Mucosa of descending colon (tissue), 3 donors: ENCODE results near the gene SYTL3. TPM values are rescaled to one million over a fixed set of nuclear protein-coding genes. Genes with fewer than 3 reads are reported as not detected.

Source experiments
- ATAC-seq: fragments of 200-7000 bp; cut with Tn5 transposase; one replicate; pipeline ENCODE4 v1.9.1; 2020; ENCODE audit warnings: mild to moderate bottlenecking, moderate library complexity
- DNase-seq, 3 donors: peaks; one replicate each; pipeline ENCODE4 v3.0.0-alpha.2; 2020
- H3K36me3 ChIP-seq: fragments of 200-600 bp; one replicate; pipeline ENCODE4 v1.8.0; 2021; ENCODE audit warnings: low read depth, mild to moderate bottlenecking
- H3K4me1 ChIP-seq: fragments of 200-600 bp; one replicate; pipeline ENCODE4 v1.8.0; 2021; ENCODE audit warnings: low read depth, mild to moderate bottlenecking
- H3K4me3 ChIP-seq: fragments of 200-600 bp; one replicate; pipeline ENCODE4 v1.8.0; 2021; ENCODE audit warnings: mild to moderate bottlenecking
- H3K9me3 ChIP-seq: fragments of 200-600 bp; one replicate; pipeline ENCODE4 v1.8.0; 2021; ENCODE audit warnings: mild to moderate bottlenecking
- intact Hi-C, 2 donors: fragments of 100-400 bp; cut with DNase I in 1 of 2; cut with micrococcal nuclease in 1 of 2; formaldehyde crosslinking; loops; one replicate each; pipeline versions ENCODE4 v1.11.0 to v1.11.1; 2022; cut with DNase I, micrococcal nuclease
- total RNA-seq, 3 donors: library from RNA; stranded (reverse); fragmentation: NEBNext Ultra II Directional in 2 of 3; extraction: Animal tissue kit (Norgen Biotek cat#: 25700) in 2 of 3; gene quantifications; one replicate each; pipeline versions ENCODE4 v1.2.1 to v1.2.4, GENCODE V29; 2021 to 2023
- TF ChIP-seq, protein P1 (sequence below): fragments of 200-600 bp; IDR thresholded peaks from one replicate; pipeline ENCODE4 v1.8.0; 2022; ENCODE audit warnings: antibody characterized with exemption, mild to moderate bottlenecking
- donor health status: DM: no; HTN: no; CAD: no; lungs with moderate emphysema.
- donor health status: DM: no; HTN: no; CAD: no.
- donor health status: DM: no; HTN: yes; CAD: no.

Gene SYTL3
- total RNA-seq, 3 donors from 2014 or later, result 2.8 to 4.7 (median 4.4) TPM

GRCh38 chr6:158770533-158771330, 120.9 kb downstream of the SYTL3 start:
- intact Hi-C loops, result no loop called here
- peaks cover 13% of the 10 kb centered on the region for H3K36me3 ChIP-seq
- no peak for ATAC-seq

GRCh38 chr6:158771399-158772152, 121.7 kb downstream of the SYTL3 start:
- peaks cover 31% of the 10 kb centered on the region for H3K4me1 ChIP-seq
- no peaks in the 10 kb centered on the region for H3K9me3 ChIP-seq
- intact Hi-C loops, result no loop called here
- ATAC-seq (no peak), DNase-seq (no peak)
- H3K4me3 ChIP-seq, result no peak overlapping the region
- TF ChIP-seq, protein P1, sequence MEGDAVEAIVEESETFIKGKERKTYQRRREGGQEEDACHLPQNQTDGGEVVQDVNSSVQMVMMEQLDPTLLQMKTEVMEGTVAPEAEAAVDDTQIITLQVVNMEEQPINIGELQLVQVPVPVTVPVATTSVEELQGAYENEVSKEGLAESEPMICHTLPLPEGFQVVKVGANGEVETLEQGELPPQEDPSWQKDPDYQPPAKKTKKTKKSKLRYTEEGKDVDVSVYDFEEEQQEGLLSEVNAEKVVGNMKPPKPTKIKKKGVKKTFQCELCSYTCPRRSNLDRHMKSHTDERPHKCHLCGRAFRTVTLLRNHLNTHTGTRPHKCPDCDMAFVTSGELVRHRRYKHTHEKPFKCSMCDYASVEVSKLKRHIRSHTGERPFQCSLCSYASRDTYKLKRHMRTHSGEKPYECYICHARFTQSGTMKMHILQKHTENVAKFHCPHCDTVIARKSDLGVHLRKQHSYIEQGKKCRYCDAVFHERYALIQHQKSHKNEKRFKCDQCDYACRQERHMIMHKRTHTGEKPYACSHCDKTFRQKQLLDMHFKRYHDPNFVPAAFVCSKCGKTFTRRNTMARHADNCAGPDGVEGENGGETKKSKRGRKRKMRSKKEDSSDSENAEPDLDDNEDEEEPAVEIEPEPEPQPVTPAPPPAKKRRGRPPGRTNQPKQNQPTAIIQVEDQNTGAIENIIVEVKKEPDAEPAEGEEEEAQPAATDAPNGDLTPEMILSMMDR, result no peak
- peaks cover 17% of the 10 kb centered on the region for H3K36me3 ChIP-seq

More at GRCh38 chr6:158770533-158771330, 120.9 kb downstream of the SYTL3 start:
- DNase-seq, result no peak
- no peak overlapping the region for H3K4me3 ChIP-seq
- peaks cover 31% of the 10 kb centered on the region for H3K4me1 ChIP-seq
- TF ChIP-seq, protein P1, result no peak
- H3K9me3 ChIP-seq, result no peaks in the 10 kb centered on the region

DNA sequence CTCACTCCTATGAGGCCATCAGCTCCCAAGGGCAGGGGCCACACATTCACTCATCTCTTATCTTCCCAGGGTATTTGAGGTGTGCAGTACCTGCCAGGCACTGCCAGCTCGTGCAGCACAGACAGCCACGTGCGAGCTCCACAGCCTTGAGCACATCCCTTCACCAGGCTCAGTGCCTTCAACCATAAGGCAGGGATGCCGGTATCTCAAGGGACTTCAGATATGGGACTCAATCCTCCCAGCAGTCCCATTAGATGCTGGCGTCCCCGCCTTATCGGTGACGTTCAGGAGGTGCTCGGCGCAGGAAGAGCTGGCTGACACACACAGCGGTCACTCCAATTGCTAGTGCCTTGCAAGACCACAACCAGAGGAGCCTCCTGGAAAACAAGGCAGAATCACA, 122.3 kb downstream of the SYTL3 start:
- TF ChIP-seq, protein P1, result no peak
- H3K4me3 ChIP-seq, result no peak overlapping the region
- H3K36me3 ChIP-seq, result peaks cover 17% of the 10 kb centered on the region
- H3K9me3 ChIP-seq, result no peaks in the 10 kb centered on the region
- H3K4me1 ChIP-seq, result peaks cover 31% of the 10 kb centered on the region
- peak in 1 of 3 donors; percentile 39 for DNase-seq
- ATAC-seq, result no peak
- intact Hi-C loops, result no loop called here

DNA sequence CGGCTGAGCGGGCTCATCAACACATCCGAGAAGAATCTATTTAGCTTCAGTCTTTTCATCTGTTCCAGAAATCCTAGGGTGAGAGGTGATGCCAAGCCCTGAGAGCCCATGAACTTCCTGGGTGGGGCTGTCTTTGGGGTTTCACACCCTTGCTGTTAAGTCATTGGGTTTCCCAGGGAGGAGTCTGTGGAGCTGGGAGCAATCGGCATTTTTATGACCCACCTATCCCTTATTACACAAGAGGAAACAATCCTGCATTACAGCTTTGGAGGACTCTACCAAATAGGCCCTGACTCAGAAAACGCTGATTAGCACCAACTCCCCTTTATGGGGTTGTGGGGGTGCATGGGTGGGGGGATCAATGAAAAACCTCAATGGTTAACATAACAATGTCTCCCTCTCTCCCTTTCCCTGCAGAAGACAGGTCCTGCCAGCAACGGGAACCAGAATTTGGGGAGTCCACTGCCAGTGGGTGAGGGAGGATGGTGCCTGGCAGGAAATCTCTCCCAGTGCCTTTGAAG, 123.1 kb downstream of the SYTL3 start:
- H3K9me3 ChIP-seq, result no peaks in the 10 kb centered on the region
- peak; percentile 81 for ATAC-seq
- H3K4me3 ChIP-seq, result no peak overlapping the region
- peaks cover 31% of the 10 kb centered on the region for H3K4me1 ChIP-seq
- TF ChIP-seq, protein P1, result no peak
- peaks cover 17% of the 10 kb centered on the region for H3K36me3 ChIP-seq
- DNase-seq, result peak; percentile 68 to 84 (median 69)
- intact Hi-C loops, result no loop called here

- no peaks in the 10 kb centered on the region for H3K9me3 ChIP-seq
- H3K4me3 ChIP-seq, result no peak overlapping the region
- TF ChIP-seq, protein P1, result no peak
- peaks cover 12% of the 10 kb centered on the region for H3K36me3 ChIP-seq
- peak in 2 of 3 donors; percentile 48 for DNase-seq
- peaks cover 37% of the 10 kb centered on the region for H3K4me1 ChIP-seq
- ATAC-seq, result peak; percentile 1
- intact Hi-C loops, result no loop called here
Observed at GRCh38 chr6:158773581-158774449, 124.0 kb downstream of the SYTL3 start.
